K562 (cell line): Measurements from ENCODE around the gene JDP2. TPM values are rescaled to one million over a fixed set of nuclear protein-coding genes. Genes with fewer than 3 reads are reported as not detected.

Source experiments
- MCM2 ChIP-seq: fragments of 450-650 bp; IDR thresholded peaks from 2 replicates; pipeline ENCODE4 v1.6.1; 2017; ENCODE audit warnings: low read depth, mild to moderate bottlenecking
- RB1 ChIP-seq: fragments of 450-650 bp; IDR thresholded peaks from 2 replicates; pipeline ENCODE4 v1.6.1; 2017; ENCODE audit warnings: low read depth, mild to moderate bottlenecking
- RFX7 ChIP-seq: fragments of 250-450 bp; sonication (Bioruptor Pico); IDR thresholded peaks from 2 replicates; pipeline ENCODE4 v1.5.1; 2021; ENCODE audit warnings: mild to moderate bottlenecking
- SIRT6 ChIP-seq: IDR thresholded peaks from one replicate; pipeline ENCODE4 v1.6.1; 2012; ENCODE audit warnings: low read depth, mild to moderate bottlenecking, control low read depth, inconsistent platforms, low read length, moderate library complexity
- ZBTB17 ChIP-seq: fragments of 450-650 bp; formaldehyde crosslinking; IDR thresholded peaks from 2 replicates; pipeline ENCODE4 v1.4.0; 2020; ENCODE audit warnings: mild to moderate bottlenecking
- polyA plus RNA-seq, 8 experiments: library from polyadenylated mRNA; depleted of rRNA in 4 of 8; stranded (reverse) in 5 of 8; unstranded in 3 of 8; fragments of >200 nt; fragmentation: Nextera tagmentation in 2 of 8; fragmentation: Illumina TruSeq in 1 of 8; extraction: Ambion mirVana in 2 of 8; extraction: Trizol in 1 of 8; gene quantifications; 2 replicates each; pipeline versions ENCODE4 v1.2.1 to v1.2.3, GENCODE V29; 2011 to 2014; ENCODE audit warnings: inconsistent platforms in 1 of 8, missing spikeins in 1 of 8
- total RNA-seq, 7 experiments: library from RNA; depleted of rRNA in 6 of 7; stranded (reverse); fragments of >200 nt in 6 of 7; fragmentation: Illumina TruSeq in 2 of 7; extraction: Trizol in 2 of 7; gene quantifications; 2 replicates each; pipeline versions ENCODE4 v1.2.1 to v1.2.3, GENCODE V29; 2011 to 2021; ENCODE audit warnings: low replicate concordance in 1 of 7
- TF ChIP-seq, protein P1 (sequence below), 3 experiments: fragments of 200-800 bp in 1 of 3; sonication (Bioruptor generic) in 1 of 3; sonication (generic) in 1 of 3; formaldehyde crosslinking in 1 of 3; IDR thresholded peaks; 2 replicates each; pipeline versions ENCODE4 v1.6.1 to v1.8.0; 2016 to 2022; ENCODE audit warnings: mild to moderate bottlenecking in 2 of 3, missing compliant biosample characterization in 2 of 3, missing genetic modification characterization in 2 of 3, missing genetic modification reagents in 1 of 3
- TF ChIP-seq, protein P2 (sequence below): fragments of 450-650 bp; IDR thresholded peaks from 2 replicates; pipeline ENCODE4 v1.6.1; 2016
- TF ChIP-seq, protein P3 (sequence below): fragments of 450-650 bp; IDR thresholded peaks from 2 replicates; pipeline ENCODE4 v1.6.1; 2016; ENCODE audit warnings: borderline replicate concordance

JDP2 gene
- total and polyA plus RNA-seq, 9 of the 15 experiments (the other 6 are each of a cell fraction or from before 2014, with no cell fraction given), result 0.27 to 13.8 (median 3.1) TPM

DNA sequence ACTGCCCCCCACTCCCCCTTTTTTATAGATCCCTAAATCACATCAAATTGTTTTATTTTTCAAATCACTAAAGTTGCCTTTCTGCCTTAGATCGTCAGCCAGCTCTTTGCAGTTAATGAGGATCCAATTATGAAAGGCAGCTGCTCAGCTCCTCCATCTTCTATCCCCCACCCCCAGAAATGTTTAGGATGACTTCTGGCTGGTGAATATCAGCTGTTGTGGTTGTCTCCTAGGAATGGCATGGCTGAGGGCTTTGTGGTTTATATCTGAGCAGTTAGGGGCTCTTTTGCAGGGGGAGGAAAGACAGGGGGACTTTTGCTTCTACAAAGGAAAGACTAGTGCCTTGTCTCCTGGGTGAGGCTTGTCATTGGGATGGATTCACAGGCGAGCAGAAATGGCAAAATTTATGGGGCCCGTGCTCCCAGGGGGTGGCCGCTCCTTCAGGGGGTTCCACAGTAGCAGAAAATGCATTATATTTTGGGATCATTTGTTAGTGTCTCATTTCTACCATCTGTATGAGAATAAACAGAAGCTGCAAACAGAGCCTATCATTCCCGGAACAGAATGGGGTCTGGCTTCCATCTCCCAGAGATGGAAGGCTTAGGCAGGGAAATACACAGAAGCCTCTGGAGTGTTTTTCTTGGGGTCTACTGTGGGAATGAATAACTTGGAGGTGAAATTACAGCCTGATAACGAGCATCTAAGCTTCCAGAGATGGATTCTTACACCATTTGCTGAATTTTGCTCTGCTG is 6.5 kb downstream of the JDP2 start (continued):
- TF ChIP-seq, protein P1, sequence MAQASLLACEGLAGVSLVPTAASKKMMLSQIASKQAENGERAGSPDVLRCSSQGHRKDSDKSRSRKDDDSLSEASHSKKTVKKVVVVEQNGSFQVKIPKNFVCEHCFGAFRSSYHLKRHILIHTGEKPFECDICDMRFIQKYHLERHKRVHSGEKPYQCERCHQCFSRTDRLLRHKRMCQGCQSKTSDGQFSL (CRISPR knock-in tag; IDR thresholded peaks at IDR 0.05), result no peak
- TF ChIP-seq, protein P1 (tag; IDR thresholded peaks at IDR 0.05), result no peak
- TF ChIP-seq SIRT6, result no peak
- TF ChIP-seq RFX7 (CRISPR knock-in tag), result no peak
- TF ChIP-seq MCM2, result no peak
- no peak for TF ChIP-seq RB1
- TF ChIP-seq, protein P2, sequence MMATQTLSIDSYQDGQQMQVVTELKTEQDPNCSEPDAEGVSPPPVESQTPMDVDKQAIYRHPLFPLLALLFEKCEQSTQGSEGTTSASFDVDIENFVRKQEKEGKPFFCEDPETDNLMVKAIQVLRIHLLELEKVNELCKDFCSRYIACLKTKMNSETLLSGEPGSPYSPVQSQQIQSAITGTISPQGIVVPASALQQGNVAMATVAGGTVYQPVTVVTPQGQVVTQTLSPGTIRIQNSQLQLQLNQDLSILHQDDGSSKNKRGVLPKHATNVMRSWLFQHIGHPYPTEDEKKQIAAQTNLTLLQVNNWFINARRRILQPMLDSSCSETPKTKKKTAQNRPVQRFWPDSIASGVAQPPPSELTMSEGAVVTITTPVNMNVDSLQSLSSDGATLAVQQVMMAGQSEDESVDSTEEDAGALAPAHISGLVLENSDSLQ, result no peak
- TF ChIP-seq, protein P3, sequence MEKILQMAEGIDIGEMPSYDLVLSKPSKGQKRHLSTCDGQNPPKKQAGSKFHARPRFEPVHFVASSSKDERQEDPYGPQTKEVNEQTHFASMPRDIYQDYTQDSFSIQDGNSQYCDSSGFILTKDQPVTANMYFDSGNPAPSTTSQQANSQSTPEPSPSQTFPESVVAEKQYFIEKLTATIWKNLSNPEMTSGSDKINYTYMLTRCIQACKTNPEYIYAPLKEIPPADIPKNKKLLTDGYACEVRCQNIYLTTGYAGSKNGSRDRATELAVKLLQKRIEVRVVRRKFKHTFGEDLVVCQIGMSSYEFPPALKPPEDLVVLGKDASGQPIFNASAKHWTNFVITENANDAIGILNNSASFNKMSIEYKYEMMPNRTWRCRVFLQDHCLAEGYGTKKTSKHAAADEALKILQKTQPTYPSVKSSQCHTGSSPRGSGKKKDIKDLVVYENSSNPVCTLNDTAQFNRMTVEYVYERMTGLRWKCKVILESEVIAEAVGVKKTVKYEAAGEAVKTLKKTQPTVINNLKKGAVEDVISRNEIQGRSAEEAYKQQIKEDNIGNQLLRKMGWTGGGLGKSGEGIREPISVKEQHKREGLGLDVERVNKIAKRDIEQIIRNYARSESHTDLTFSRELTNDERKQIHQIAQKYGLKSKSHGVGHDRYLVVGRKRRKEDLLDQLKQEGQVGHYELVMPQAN, result no peak
- TF ChIP-seq ZBTB17 (CRISPR knock-in tag), result no peak
